Measurements from ENCODE around the gene SPP1.

SPP1 gene

DNA sequence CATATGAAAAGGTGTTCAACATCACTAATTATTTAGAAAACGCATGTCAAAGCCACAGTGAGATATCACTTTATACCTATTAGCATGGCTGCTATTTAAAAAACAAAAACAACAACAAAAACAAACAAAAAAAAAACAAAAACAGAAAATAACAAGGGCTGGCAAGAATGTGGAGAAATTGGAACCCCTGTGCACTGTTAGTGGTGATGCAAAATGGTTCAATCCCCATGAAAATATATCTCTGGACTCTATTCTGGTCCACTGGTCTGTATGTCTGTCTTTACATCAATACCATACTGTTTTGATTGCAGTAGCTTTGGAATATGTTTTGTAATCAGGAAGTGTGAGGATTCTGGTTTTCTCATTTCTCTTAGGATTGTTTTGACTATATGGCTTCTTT, 43.6 kb upstream of the SPP1 start:
- Histone ChIP-seq H3K27me3 (ENCODE audit: insufficient read depth, low read length, poor library complexity) (no peaks in the 10 kb centered on the region), H3K4me2 (ENCODE audit: insufficient read depth, low read length) (no peak overlapping the region), H3K9ac (ENCODE audit: low read depth, low read length) (no peak overlapping the region), H3K4me1 (ENCODE audit: insufficient read depth, low read length) (no peaks in the 10 kb centered on the region), H3K79me2 (ENCODE audit: insufficient read depth, low read length) (no peaks in the 10 kb centered on the region), H3K9me3 (ENCODE audit: insufficient read depth, low read length, severe bottlenecking) (no peaks in the 10 kb centered on the region), H4K20me1 (ENCODE audit: insufficient read depth, low read length) (no peaks in the 10 kb centered on the region), H3K36me3 (ENCODE audit: insufficient read depth, low read length) (no peaks in the 10 kb centered on the region), H3K27ac (ENCODE audit: low read length) (no peak overlapping the region), H2AFZ (ENCODE audit: low read depth, low read length) (no peak overlapping the region), H3K4me3 (ENCODE audit: low read depth in 1 of 2, low read length in 2 of 2) (no peak overlapping the region)
- DNase-seq: no peak
- ATAC-seq (ENCODE audit: insufficient read depth, low read depth): no peak
- TF ChIP-seq, protein P1, sequence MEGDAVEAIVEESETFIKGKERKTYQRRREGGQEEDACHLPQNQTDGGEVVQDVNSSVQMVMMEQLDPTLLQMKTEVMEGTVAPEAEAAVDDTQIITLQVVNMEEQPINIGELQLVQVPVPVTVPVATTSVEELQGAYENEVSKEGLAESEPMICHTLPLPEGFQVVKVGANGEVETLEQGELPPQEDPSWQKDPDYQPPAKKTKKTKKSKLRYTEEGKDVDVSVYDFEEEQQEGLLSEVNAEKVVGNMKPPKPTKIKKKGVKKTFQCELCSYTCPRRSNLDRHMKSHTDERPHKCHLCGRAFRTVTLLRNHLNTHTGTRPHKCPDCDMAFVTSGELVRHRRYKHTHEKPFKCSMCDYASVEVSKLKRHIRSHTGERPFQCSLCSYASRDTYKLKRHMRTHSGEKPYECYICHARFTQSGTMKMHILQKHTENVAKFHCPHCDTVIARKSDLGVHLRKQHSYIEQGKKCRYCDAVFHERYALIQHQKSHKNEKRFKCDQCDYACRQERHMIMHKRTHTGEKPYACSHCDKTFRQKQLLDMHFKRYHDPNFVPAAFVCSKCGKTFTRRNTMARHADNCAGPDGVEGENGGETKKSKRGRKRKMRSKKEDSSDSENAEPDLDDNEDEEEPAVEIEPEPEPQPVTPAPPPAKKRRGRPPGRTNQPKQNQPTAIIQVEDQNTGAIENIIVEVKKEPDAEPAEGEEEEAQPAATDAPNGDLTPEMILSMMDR (IDR thresholded peaks at IDR 0.05; ENCODE audit: borderline replicate concordance, extremely low read depth, low read length, poor library complexity, severe bottlenecking): no peak
- no peak for TF ChIP-seq EZH2 (IDR thresholded peaks at IDR 0.05; ENCODE audit: borderline replicate concordance, low read depth, low read length, severe bottlenecking)

DNA sequence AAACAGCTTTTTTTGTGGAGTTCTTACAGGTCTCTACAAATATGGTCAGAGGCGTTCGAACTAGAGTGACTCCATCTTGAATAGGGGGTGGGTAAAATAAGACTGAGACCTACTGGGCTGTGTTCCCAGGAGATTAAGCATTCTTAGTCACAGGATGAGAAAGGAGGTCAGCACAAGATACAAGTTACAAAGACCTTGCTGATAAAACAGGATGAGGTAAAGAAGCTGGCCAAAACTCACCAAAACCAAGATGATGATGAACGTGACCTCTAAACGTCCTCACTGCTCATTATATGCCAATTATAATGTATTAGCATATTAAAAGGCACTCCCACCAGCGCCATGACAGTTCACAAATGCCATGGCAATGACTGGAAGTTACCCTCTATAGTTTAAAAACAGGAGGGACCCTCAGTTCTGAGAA, 42.8 kb upstream of the SPP1 start:
- H3K9ac ChIP-seq (ENCODE audit: low read depth, low read length): no peak overlapping the region
- H3K27ac ChIP-seq (ENCODE audit: low read length): no peak overlapping the region
- H3K4me2 ChIP-seq (ENCODE audit: insufficient read depth, low read length): no peak overlapping the region
- ATAC-seq (ENCODE audit: insufficient read depth, low read depth) (no peak), DNase-seq (no peak)
- no peaks in the 10 kb centered on the region for H3K79me2 ChIP-seq (ENCODE audit: insufficient read depth, low read length)
- no peaks in the 10 kb centered on the region for H3K27me3 ChIP-seq (ENCODE audit: insufficient read depth, low read length, poor library complexity)
- H3K4me1 ChIP-seq (ENCODE audit: insufficient read depth, low read length): no peaks in the 10 kb centered on the region
- H3K36me3 ChIP-seq (ENCODE audit: insufficient read depth, low read length): no peaks in the 10 kb centered on the region
- no peaks in the 10 kb centered on the region for H3K9me3 ChIP-seq (ENCODE audit: insufficient read depth, low read length, severe bottlenecking)
- TF ChIP-seq, protein P1 (IDR thresholded peaks at IDR 0.05; ENCODE audit: borderline replicate concordance, extremely low read depth, low read length, poor library complexity, severe bottlenecking): no peak
- TF ChIP-seq EZH2 (IDR thresholded peaks at IDR 0.05; ENCODE audit: borderline replicate concordance, low read depth, low read length, severe bottlenecking): no peak
- H2AFZ ChIP-seq (ENCODE audit: low read depth, low read length): no peak overlapping the region
- H3K4me3 ChIP-seq (ENCODE audit: low read depth in 1 of 2, low read length in 2 of 2): no peak overlapping the region
- no peaks in the 10 kb centered on the region for H4K20me1 ChIP-seq (ENCODE audit: insufficient read depth, low read length)

DNA sequence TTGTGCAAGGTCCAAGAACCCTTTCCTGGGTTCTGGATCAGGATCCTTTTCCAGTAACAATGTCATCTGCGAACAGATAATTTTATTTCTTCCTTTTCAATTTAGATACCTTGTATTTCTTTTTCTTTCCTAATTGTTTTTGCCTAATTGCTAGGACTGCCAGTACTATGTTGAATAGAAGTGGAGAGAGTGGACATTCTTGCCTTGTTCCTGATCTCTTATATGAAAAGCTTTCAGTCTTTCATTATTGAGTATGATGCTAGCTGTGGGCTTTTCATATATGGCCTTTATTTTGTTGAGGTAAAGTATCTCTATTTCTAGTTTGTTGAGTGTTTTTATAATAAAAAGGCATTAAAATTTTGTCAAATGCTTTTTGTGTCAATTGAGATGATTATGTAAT, 42.2 kb upstream of the SPP1 start:
- Histone ChIP-seq H3K9ac (ENCODE audit: low read depth, low read length) (no peak overlapping the region), H3K27ac (ENCODE audit: low read length) (no peak overlapping the region), H2AFZ (ENCODE audit: low read depth, low read length) (no peak overlapping the region), H3K79me2 (ENCODE audit: insufficient read depth, low read length) (no peaks in the 10 kb centered on the region), H3K9me3 (ENCODE audit: insufficient read depth, low read length, severe bottlenecking) (no peaks in the 10 kb centered on the region), H3K4me1 (ENCODE audit: insufficient read depth, low read length) (no peaks in the 10 kb centered on the region), H3K36me3 (ENCODE audit: insufficient read depth, low read length) (no peaks in the 10 kb centered on the region), H3K4me3 (ENCODE audit: low read depth in 1 of 2, low read length in 2 of 2) (no peak overlapping the region), H3K4me2 (ENCODE audit: insufficient read depth, low read length) (no peak overlapping the region), H3K27me3 (ENCODE audit: insufficient read depth, low read length, poor library complexity) (no peaks in the 10 kb centered on the region), H4K20me1 (ENCODE audit: insufficient read depth, low read length) (no peaks in the 10 kb centered on the region)
- no peak for ATAC-seq (ENCODE audit: insufficient read depth, low read depth)
- TF ChIP-seq EZH2 (IDR thresholded peaks at IDR 0.05; ENCODE audit: borderline replicate concordance, low read depth, low read length, severe bottlenecking): no peak
- TF ChIP-seq, protein P1 (IDR thresholded peaks at IDR 0.05; ENCODE audit: borderline replicate concordance, extremely low read depth, low read length, poor library complexity, severe bottlenecking): no peak
- no peak for DNase-seq

DNA sequence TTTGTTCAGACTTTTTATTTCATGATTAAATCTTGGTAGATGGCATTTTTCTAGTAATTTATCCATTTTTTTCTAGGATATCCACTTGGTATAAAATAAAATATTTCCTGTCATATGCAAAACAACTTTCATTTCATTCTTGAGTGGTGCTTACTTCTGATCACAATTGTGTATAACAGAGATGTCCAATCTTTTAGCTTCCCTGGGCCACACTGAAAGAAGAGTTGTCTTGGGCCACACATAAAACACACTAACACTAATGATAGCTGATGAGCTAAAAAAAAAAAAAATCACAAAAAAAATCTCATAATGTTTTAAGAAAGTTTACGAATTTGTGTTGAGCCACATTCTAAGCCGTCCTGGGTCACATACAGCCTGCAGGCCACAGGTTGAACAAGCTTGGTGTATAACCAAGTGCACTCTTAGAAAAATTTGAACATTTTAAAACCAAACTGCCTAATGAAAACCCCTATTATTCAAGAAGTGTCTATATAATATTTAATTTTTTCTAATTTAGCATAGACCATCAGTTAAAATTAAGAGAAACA, 41.3 kb upstream of the SPP1 start:
- no peak for ATAC-seq (ENCODE audit: insufficient read depth, low read depth)
- no peak overlapping the region for H3K9ac ChIP-seq (ENCODE audit: low read depth, low read length)
- no peak overlapping the region for H3K4me3 ChIP-seq (ENCODE audit: low read depth in 1 of 2, low read length in 2 of 2)
- no peak overlapping the region for H2AFZ ChIP-seq (ENCODE audit: low read depth, low read length)
- TF ChIP-seq, protein P1 (IDR thresholded peaks at IDR 0.05; ENCODE audit: borderline replicate concordance, extremely low read depth, low read length, poor library complexity, severe bottlenecking): no peak
- no peak for TF ChIP-seq EZH2 (IDR thresholded peaks at IDR 0.05; ENCODE audit: borderline replicate concordance, low read depth, low read length, severe bottlenecking)
- H3K27me3 ChIP-seq (ENCODE audit: insufficient read depth, low read length, poor library complexity): no peaks in the 10 kb centered on the region
- H3K4me2 ChIP-seq (ENCODE audit: insufficient read depth, low read length): no peak overlapping the region
- H3K79me2 ChIP-seq (ENCODE audit: insufficient read depth, low read length): no peaks in the 10 kb centered on the region
- no peaks in the 10 kb centered on the region for H3K36me3 ChIP-seq (ENCODE audit: insufficient read depth, low read length)
- H3K9me3 ChIP-seq (ENCODE audit: insufficient read depth, low read length, severe bottlenecking): no peaks in the 10 kb centered on the region
- no peak overlapping the region for H3K27ac ChIP-seq (ENCODE audit: low read length)
- no peaks in the 10 kb centered on the region for H3K4me1 ChIP-seq (ENCODE audit: insufficient read depth, low read length)
- H4K20me1 ChIP-seq (ENCODE audit: insufficient read depth, low read length): no peaks in the 10 kb centered on the region
- no peak for DNase-seq
